HUES64 (cell line): ENCODE results near the gene KCNAB2.

Experiments
- H3K27ac ChIP-seq: 2 replicates; pipeline ENCODE4 v1.7.0; 2013; ENCODE audit warnings: low read depth, low read length, inconsistent platforms
- H3K27me3 ChIP-seq: 2 replicates; pipeline ENCODE4 v1.6.1; 2013; ENCODE audit warnings: mild to moderate bottlenecking, low read length; ENCODE audit not compliant: insufficient read depth
- H3K36me3 ChIP-seq: 2 replicates; pipeline ENCODE4 v1.6.1; 2013; ENCODE audit warnings: mild to moderate bottlenecking, low read length; ENCODE audit not compliant: insufficient read depth
- H3K4me1 ChIP-seq: 2 replicates; pipeline ENCODE4 v1.6.1; 2013; ENCODE audit warnings: mild to moderate bottlenecking, low read length, moderate library complexity; ENCODE audit not compliant: insufficient read depth
- H3K4me3 ChIP-seq: 2 replicates; pipeline ENCODE4 v1.5.1; 2013; ENCODE audit warnings: mild to moderate bottlenecking, low read length, moderate library complexity
- H3K9ac ChIP-seq: 2 replicates; pipeline ENCODE4 v1.6.1; 2013; ENCODE audit warnings: mild to moderate bottlenecking, low read depth, low read length
- H3K9me3 ChIP-seq: 2 replicates; pipeline ENCODE4 v1.6.1; 2013; ENCODE audit warnings: low read depth, low read length; ENCODE audit not compliant: insufficient read depth
- WGBS: fragments of 150-250, 120-280 bp; methylation state at CpG from one replicate; pipeline ENCODE4 v1.1.7; 2013; ENCODE audit warnings: missing lambda C conversion rate; 5-methylcytosine and 5-hydroxymethylcytosine counted together

KCNAB2 gene

GRCh38 chr1:6085666-6086065 lies 40.0 kb downstream of the KCNAB2 start:
- WGBS = 93% methylated on average over 13 of the region's 13 CpGs
- Histone ChIP-seq H3K27ac (no peak overlapping the region), H3K9me3 (no peaks in the 10 kb centered on the region), H3K9ac (no peak overlapping the region), H3K27me3 (no peaks in the 10 kb centered on the region), H3K4me1 (0 out of 2 replicates have a peak, but pooled peaks cover 6% of the 10 kb centered on the region), H3K36me3 (no peaks in the 10 kb centered on the region), H3K4me3 (no peak overlapping the region)

DNA sequence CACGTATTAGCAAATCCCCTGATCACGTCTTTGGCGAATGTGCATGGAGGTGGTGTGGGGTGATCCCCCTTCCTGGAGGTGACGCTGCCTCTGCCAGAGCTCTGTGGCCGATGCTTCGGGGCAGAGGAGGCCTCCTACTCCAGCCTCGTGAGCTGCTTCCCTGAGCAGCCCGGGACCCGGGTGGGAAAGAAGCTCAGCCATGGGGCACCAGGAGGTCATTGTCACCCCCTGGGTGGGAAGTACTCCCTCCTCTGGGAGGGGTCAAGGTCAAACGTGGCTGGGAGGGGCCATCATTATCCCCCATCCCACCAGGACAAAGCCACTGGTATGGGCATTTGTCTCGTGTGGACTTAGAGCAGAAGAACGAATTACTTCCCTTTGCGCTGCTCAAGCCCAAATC lies 40.7 kb downstream of the KCNAB2 start:
- Histone ChIP-seq H3K36me3 (no peaks in the 10 kb centered on the region), H3K27me3 (no peaks in the 10 kb centered on the region), H3K9ac (no peak overlapping the region), H3K4me1 (0 out of 2 replicates have a peak, but pooled peaks cover 6% of the 10 kb centered on the region), H3K4me3 (no peak overlapping the region), H3K27ac (no peak overlapping the region), H3K9me3 (no peaks in the 10 kb centered on the region)
- 88% methylated on average over 13 of the region's 13 CpGs for WGBS

- no peaks in the 10 kb centered on the region for H3K9me3 ChIP-seq
- H3K27ac ChIP-seq = no peak overlapping the region
- WGBS = 88% methylated on average over 15 of the region's 15 CpGs
- H3K4me3 ChIP-seq = no peak overlapping the region
- no peak overlapping the region for H3K9ac ChIP-seq
- H3K4me1 ChIP-seq = 0 out of 2 replicates have a peak, but pooled peaks cover 6% of the 10 kb centered on the region
- no peaks in the 10 kb centered on the region for H3K27me3 ChIP-seq
- H3K36me3 ChIP-seq = no peaks in the 10 kb centered on the region
These were observed 41.2 kb downstream of the KCNAB2 start for GRCh38 chr1:6086762-6087376.

GRCh38 chr1:6087377-6087772 lies 41.7 kb downstream of the KCNAB2 start:
- WGBS = 90% methylated on average over 14 of the region's 14 CpGs
- no peaks in the 10 kb centered on the region for H3K27me3 ChIP-seq
- H3K4me3 ChIP-seq = no peak overlapping the region
- no peaks in the 10 kb centered on the region for H3K36me3 ChIP-seq
- H3K9ac ChIP-seq = no peak overlapping the region
- H3K9me3 ChIP-seq = no peaks in the 10 kb centered on the region
- no peak overlapping the region for H3K27ac ChIP-seq
- 0 out of 2 replicates have a peak, but pooled peaks cover 6% of the 10 kb centered on the region for H3K4me1 ChIP-seq

DNA sequence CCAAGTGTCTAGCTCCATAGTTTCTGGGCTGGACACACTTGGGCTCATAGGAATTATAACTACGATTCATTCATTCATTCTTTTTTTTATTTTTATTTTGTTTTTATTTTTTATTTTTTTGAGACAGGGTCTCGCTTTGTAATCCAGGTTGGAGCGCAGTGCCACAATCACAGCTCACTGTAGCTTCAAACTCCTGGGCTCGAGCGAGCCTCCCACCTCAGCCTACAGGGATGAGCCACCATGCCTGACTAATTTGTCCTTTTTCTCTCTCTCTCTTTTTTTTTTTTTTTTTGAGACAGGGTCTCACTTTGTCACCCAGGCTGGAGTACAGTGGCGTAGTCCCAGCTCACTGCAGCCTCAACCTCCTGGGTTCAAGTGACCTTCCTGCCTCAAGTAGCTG lies 42.3 kb downstream of the KCNAB2 start:
- 0 out of 2 replicates have a peak, but pooled peaks cover 6% of the 10 kb centered on the region for H3K4me1 ChIP-seq
- H3K27ac ChIP-seq = no peak overlapping the region
- no peaks in the 10 kb centered on the region for H3K27me3 ChIP-seq
- no peak overlapping the region for H3K4me3 ChIP-seq
- no peaks in the 10 kb centered on the region for H3K36me3 ChIP-seq
- H3K9me3 ChIP-seq = no peaks in the 10 kb centered on the region
- 96% methylated on average over 5 of the region's 6 CpGs for WGBS
- no peak overlapping the region for H3K9ac ChIP-seq

DNA sequence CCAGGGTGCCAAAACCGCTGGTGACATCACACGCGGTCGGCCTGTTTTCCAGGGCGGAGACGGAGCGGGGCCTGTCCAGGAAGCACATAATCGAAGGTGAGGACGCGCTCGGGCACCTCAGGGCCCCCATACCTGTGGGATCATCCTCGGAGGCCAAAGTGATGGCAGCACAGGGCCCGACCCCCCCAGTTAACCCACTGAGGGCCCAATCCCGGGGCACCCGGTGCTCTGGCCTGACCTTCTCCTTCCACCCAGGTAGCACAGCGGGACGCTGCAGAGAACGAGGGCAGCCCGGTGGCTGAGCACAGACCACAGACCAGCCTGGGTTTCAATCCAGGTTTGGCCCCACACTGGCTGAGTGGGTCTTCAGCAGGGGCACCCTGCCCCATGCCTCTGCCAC lies 43.3 kb downstream of the KCNAB2 start:
- Histone ChIP-seq H3K4me3 (no peak overlapping the region), H3K4me1 (0 out of 2 replicates have a peak, but pooled peaks cover 1% of the 10 kb centered on the region), H3K27me3 (no peaks in the 10 kb centered on the region), H3K27ac (no peak overlapping the region), H3K36me3 (no peaks in the 10 kb centered on the region), H3K9me3 (no peaks in the 10 kb centered on the region), H3K9ac (no peak overlapping the region)
- 93% methylated on average over 19 of the region's 19 CpGs for WGBS

GRCh38 chr1:6090288-6090687 lies 44.6 kb downstream of the KCNAB2 start:
- H3K27me3 ChIP-seq = no peaks in the 10 kb centered on the region
- no peak overlapping the region for H3K27ac ChIP-seq
- no peak overlapping the region for H3K9ac ChIP-seq
- H3K36me3 ChIP-seq = no peaks in the 10 kb centered on the region
- H3K9me3 ChIP-seq = no peaks in the 10 kb centered on the region
- no peak overlapping the region for H3K4me3 ChIP-seq
- H3K4me1 ChIP-seq = no peaks in the 10 kb centered on the region
- 89% methylated on average over 18 of the region's 18 CpGs for WGBS

- WGBS = 90% methylated on average over 22 of the region's 25 CpGs
- no peaks in the 10 kb centered on the region for H3K36me3 ChIP-seq
- no peak overlapping the region for H3K9ac ChIP-seq
These were observed 45.5 kb downstream of the KCNAB2 start for GRCh38 chr1:6090996-6091822.

DNA sequence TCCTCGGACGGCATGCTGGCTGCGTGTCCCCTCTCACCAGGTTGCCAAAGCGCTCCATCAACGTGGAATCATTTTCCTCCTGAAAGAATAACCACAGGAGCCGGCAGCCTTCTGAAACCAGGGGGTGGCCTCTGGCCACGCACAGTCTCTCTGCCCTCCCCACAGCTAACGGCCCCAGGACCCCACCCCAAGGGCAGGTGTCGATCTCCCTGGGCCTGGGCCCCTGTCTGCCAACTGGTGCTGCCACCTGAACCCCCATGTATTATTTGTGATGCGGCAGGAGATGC lies 46.1 kb downstream of the KCNAB2 start:
- H3K9ac ChIP-seq = no peak overlapping the region

More at GRCh38 chr1:6090996-6091822, 45.5 kb downstream of the KCNAB2 start:
- Histone ChIP-seq H3K27me3 (no peaks in the 10 kb centered on the region), H3K9me3 (no peaks in the 10 kb centered on the region), H3K4me3 (no peak overlapping the region), H3K4me1 (no peaks in the 10 kb centered on the region), H3K27ac (no peak overlapping the region)

GRCh38 chr1:6092211-6092610 lies 46.5 kb downstream of the KCNAB2 start:
- Histone ChIP-seq H3K27me3 (no peaks in the 10 kb centered on the region), H3K4me3 (no peak overlapping the region)
- 92% methylated on average over 10 of the region's 10 CpGs for WGBS

More for the DNA sequence above, 46.1 kb downstream of the KCNAB2 start:
- 88% methylated on average over 10 of the region's 10 CpGs for WGBS
- no peak overlapping the region for H3K27ac ChIP-seq
- no peaks in the 10 kb centered on the region for H3K9me3 ChIP-seq
- H3K27me3 ChIP-seq = no peaks in the 10 kb centered on the region
- H3K4me1 ChIP-seq = no peaks in the 10 kb centered on the region
- no peaks in the 10 kb centered on the region for H3K36me3 ChIP-seq
- H3K4me3 ChIP-seq = no peak overlapping the region

DNA sequence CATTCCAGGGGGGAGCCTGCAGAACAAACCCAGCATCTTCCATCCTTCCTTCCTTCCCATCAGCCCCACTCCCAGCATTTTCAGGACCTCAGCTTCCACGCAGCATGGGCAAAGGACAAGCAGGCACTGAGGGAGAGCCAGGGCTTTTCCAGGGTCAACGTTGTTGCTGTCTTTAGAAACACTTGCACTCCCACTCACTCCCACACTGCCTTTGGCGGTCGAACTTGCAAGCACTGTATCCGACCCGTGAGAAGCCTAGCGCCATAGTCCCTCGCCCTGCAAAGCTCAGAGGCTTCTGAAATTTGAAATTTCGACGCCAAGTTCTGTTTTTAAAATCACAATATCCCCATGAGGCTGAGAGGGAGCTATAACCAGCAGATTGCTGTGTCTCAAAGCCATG lies 47.4 kb downstream of the KCNAB2 start:
- Histone ChIP-seq H3K9ac (no peak overlapping the region), H3K27me3 (no peaks in the 10 kb centered on the region), H3K36me3 (no peaks in the 10 kb centered on the region), H3K27ac (no peak overlapping the region), H3K4me3 (no peak overlapping the region), H3K4me1 (no peaks in the 10 kb centered on the region), H3K9me3 (no peaks in the 10 kb centered on the region)
- 87% methylated on average over 10 of the region's 10 CpGs for WGBS

More at GRCh38 chr1:6092211-6092610, 46.5 kb downstream of the KCNAB2 start:
- no peaks in the 10 kb centered on the region for H3K4me1 ChIP-seq
- H3K9me3 ChIP-seq = no peaks in the 10 kb centered on the region
- H3K36me3 ChIP-seq = no peaks in the 10 kb centered on the region
- H3K27ac ChIP-seq = no peak overlapping the region
- H3K9ac ChIP-seq = no peak overlapping the region
